AG09319 (cell line): ENCODE data around the gene PRDM16.

Experiments used
- DNase-seq: peaks from one replicate; pipeline ENCODE4 v3.0.0-alpha.2; 2010; ENCODE audit warnings: low read depth; ENCODE audit errors: extremely low read depth
- TF ChIP-seq, protein P1 (sequence below): IDR thresholded peaks from 2 replicates; pipeline ENCODE4 v1.5.1; 2011; ENCODE audit warnings: low read depth, mild to moderate bottlenecking, inconsistent platforms, low read length, moderate library complexity

PRDM16 gene

GRCh38 chr1:3079381-3080052, 10.5 kb downstream of the PRDM16 start:
- TF ChIP-seq, protein P1, sequence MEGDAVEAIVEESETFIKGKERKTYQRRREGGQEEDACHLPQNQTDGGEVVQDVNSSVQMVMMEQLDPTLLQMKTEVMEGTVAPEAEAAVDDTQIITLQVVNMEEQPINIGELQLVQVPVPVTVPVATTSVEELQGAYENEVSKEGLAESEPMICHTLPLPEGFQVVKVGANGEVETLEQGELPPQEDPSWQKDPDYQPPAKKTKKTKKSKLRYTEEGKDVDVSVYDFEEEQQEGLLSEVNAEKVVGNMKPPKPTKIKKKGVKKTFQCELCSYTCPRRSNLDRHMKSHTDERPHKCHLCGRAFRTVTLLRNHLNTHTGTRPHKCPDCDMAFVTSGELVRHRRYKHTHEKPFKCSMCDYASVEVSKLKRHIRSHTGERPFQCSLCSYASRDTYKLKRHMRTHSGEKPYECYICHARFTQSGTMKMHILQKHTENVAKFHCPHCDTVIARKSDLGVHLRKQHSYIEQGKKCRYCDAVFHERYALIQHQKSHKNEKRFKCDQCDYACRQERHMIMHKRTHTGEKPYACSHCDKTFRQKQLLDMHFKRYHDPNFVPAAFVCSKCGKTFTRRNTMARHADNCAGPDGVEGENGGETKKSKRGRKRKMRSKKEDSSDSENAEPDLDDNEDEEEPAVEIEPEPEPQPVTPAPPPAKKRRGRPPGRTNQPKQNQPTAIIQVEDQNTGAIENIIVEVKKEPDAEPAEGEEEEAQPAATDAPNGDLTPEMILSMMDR = no peak
- DNase-seq = no peak

GRCh38 chr1:3080053-3080955, 11.3 kb downstream of the PRDM16 start:
- TF ChIP-seq, protein P1 = no peak

DNA sequence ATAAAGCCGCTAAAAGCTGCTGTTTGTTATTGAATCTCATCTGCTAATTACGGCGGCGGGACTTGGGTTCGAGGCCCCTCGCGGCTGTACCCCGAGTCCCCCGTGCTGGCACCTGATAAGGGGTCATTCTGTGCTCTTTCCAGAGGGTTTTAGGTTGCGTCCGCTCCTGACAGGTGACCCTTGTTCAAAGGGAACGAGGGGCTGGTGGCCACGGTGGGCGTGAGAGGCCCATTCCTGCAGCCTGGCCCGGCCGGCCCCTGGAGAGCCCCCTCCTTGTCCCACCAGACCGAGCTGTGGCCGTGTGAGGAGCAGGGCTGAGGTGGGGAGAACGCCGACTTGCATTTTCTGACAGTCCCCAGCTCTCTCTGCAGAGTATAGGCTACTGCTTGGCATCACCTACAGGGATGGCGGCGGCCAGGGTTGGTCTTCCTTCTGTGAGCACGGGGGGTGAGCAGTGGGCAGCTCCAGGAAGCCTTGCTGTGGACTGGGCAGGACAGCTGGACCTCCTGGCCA, 12.2 kb downstream of the PRDM16 start:
- TF ChIP-seq, protein P1 = no peak
- DNase-seq = no peak

More at GRCh38 chr1:3080053-3080955, 11.3 kb downstream of the PRDM16 start:
- DNase-seq = no peak

DNA sequence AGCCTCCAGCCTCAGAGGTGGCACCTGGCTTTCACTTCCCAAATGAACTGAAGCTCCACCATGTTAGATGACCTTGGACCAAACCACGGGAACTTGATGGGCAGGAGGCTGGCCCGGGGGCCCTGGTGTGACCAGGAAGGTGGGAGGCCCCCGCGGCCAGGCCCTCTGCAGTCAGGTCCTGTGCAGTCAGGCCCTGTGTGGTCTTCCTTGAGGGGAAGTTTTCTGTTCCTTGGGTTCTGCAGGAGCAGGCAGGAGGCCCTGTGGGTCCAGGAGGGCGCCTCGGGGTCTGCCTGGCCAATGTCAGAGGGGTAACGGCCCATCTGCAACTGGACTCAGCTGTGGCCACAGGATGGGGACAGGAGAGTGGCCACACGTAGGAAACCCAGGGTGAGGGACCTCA, 13.0 kb downstream of the PRDM16 start:
- no peak for DNase-seq
- TF ChIP-seq, protein P1 = no peak

- TF ChIP-seq, protein P1 = no peak
- no peak for DNase-seq
Observed at GRCh38 chr1:3082571-3083516, 13.8 kb downstream of the PRDM16 start.

- TF ChIP-seq, protein P1 = no peak
- DNase-seq = no peak
Observed at GRCh38 chr1:3084154-3084553, 15.2 kb downstream of the PRDM16 start.
